Inferior parietal cortex (tissue), 1 donor: ENCODE measurements around the gene ZFPM1.
"Not testable (repeated sequence)": the region's sequence is repeated elsewhere in the genome, so short reads cannot be mapped to it uniquely, and the experiment has no call there.

Source experiments
- DNase-seq: peaks from one replicate; pipeline ENCODE4 v3.0.0-alpha.2; 2016; ENCODE audit errors: extremely low spot score

Gene ZFPM1

DNA sequence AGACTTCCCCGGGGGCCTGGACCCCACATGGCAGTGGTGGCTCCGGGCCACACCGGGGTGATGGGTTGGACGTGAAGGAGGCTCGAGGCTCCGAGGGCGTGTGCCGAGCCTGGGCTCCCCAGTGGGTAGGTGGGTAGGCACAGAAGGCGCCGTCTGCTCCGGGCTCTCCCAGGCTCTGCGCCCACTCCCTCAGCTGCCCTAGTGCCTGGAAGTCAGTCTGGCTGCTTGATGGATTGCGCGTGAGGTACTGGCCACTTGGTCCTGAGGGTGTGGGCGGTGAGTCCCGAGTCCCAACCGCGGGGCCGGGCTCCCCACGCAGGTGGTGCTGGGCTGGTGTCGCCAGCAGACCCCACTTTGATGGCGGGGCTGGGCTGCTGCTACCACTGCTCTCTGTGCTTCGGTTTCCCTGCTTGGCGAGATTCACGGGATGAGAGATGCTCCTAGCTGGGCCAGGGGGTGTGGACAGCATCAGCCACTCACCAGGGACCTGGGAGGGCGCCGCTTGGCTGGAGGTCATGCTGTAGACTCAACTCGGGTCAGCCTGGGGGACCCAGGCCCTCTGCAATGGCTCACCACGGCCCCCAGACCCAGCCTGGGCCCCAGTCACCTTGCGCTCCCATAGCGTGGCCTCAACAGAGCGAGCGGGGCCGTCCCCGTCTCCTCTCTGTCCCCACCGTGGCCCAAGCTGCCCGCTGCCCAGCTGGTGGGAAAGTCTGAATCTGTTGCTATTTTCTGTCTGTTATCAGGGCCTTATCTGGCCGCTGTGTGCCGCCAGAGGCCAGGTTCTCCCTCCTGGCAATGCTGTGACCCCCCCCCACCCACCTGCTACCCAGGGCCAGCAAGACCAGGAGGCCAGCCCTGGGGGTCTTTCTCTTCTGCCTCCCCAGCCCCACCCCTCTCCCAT is 26.1 kb downstream of the ZFPM1 start:
- DNase-seq = no peak

DNA sequence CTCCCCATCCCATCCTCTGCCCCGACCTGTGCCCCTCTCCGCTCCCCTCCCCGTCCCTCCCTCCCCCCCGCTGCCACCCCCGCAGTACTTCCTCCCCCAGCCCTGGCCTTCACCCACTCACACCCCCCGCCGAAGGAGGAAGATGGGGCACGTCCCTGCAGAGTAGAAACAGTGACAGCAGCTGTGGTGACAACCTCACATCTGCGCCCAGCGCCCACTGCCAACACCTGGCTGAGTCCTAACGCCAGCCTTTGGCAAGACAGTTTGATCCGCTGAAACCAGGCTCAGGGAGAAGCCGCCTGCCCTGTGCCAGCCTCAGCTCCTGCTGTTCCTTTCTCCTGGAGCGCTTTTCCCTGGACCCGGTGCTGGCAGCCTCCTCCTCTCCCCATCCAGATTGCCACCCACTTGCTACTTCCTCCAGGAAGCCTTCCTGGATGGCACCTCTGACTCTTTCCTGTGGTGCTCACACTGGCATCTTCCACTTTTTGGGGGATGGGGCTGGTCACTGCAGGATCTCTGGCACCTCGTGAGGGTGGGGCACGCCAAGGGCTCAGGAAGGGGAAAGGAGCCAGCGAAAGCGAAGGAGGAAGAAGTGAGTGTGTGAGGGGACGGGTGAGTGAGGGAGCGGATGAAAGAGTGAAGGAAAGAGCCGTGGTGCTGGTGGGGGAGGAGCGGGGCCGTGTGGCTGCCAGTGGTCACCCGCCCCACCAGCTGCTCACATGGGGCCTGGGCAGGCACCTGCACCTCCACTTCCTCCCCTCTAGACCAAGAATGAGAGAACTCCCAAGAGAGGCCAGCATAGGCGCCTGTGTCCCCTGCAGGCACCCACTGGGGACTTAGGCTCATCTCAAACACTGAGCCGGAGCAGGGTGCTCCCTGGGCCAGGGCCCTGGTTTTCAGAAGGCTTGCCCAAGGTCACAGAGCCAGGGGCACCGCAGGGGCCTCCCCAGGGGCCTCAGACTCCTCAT is 27.0 kb downstream of the ZFPM1 start:
- DNase-seq = no peak

DNA sequence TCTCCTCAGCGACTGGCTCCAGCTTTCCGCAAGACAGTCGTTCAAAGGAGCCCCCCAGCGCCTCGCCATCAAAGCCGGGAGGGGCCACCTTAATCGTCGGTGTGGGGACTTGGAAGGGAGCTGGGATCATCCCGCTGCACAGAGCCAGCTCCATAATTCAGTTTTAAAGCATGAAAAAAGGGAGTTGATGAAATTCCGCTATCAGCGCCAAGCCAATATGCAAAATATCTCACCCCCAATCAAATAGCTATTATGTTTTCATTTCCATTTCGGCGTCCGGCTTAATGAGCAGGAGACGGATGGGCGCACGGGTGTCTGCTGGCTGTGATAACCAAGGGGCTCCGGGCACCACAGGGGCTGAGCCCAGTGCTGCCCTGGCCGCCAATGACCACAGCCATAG is 27.7 kb downstream of the ZFPM1 start:
- no peak for DNase-seq

DNA sequence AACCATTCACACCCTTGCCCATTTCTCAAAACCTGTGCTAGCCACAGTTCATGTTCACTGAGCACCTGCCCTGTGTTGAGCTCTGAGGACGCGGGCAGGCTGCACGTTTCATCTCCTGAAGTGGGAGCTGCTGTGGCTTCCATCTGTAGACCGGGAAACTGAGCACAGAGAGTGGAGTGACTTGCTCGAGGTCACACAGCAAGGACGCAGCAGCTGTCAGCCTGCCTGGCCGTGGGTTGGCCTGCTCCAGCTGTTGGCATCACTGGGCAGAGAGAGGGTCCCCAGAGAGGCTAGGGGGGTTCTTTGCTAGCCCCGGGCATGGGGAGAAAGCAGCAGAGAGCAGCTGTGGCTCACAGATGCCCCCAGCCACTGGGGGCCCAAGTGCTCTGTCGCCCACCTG is 28.8 kb downstream of the ZFPM1 start:
- no peak for DNase-seq

DNA sequence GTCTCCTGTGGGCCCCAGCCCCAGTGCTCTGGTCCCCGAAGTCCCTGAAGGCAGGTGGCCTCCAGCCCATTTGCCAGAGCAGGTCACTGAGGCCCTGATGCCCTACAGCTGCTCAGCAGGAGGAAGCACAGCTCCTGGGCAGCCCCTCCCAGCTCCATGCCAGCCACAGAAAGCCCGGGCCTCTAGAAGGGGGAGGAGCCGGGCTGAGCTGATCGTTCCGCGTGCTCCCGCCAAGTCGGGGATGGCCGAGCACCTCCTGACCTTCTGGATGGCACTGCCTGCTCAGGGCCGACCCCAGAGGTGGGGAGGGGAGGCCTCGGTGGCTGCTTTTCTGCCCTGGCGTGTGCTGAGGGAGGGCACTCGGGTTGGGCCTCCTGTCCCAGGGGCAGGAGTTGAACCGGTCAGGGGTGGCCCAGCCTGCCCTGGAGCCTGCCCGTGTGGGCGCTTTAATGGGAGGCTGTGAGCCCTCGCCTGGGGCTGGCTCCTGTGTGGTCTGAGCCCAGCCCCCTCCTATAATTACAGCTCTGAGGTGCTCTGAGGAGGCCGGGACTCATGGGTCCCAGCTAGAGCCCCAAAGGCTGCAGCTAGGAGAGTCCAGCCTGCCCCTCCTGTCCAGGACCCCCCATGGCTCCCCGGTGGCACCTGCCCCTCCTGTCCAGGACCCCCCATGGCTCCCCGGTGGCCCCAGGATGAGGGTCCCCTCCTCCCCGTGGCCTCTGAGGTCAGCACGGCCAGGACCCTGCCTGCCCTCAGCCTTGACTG is 29.7 kb downstream of the ZFPM1 start:
- DNase-seq = no peak

DNA sequence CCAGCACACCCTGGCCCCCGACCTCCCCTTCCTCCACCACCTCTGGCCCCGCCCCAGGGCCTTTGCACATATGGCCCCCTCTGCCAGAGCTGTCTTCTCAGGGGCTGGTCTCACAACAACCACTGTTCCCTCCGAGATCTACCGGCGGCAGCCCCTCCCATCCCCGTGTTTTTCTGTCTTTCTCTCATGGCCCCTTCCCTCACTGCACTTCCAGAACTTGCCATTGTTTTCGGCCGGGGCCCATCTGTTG is 30.2 kb downstream of the ZFPM1 start:
- DNase-seq = no peak

DNA sequence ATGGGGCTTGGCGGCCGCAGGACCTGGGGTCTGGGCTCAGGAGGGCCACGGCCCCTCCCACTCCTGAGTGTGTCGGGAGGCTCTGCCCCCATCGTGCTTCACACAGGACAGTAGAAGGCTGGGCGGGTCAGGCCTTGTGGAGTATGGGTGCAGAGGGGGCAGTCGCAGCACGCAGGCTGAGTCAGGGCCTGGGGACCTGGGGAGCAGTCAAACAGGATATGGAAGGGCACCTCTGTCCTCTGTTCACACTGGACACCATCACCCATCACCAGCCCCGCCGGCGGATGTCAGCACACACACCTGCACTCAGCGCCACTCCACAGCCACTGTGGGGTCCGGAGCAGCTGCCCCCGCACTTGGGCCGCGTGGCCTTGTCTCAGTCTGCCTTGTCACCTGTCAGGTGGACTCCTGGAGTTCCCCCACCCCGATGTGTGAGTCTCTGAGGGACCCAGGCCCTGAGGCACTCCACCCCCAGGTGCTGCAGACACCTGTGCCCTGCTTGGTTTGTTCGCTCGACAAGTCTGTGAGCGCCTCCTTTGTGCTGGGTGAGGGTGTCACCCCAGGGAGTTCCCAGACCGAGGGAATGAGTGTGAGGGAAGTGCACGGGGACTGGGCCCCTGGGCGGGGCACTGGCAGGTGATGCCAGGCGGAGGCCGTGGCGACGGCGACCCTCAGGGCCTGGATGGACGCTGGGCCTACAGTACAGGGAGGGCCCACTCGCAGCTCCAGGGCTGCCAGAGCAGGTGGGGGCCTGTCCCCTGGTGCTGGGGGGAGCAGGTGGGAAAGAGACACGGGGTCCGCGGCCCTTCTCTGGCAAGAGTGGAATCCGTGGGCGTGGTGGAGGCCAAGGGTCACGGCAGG is 31.7 kb downstream of the ZFPM1 start:
- DNase-seq = no peak

DNA sequence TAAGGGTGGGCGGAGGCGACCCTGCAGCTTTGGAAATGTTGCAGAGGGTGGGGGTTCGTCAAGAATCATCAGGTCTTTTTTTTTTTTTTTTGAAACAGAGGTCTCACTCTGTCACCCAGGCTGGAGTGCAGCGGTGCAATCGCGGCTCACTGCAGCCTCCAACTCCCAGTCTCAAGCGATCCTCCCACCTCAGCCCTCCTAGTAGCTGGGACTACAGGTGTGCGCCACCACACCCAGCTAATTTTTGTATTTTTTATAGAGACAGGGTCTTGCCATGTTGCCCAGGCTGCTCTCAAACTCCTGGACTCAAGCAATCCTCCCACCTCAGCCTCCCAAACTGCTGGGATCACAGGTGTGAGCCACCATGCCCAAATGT is 32.3 kb downstream of the ZFPM1 start:
- DNase-seq = not testable (repeated sequence)

DNA sequence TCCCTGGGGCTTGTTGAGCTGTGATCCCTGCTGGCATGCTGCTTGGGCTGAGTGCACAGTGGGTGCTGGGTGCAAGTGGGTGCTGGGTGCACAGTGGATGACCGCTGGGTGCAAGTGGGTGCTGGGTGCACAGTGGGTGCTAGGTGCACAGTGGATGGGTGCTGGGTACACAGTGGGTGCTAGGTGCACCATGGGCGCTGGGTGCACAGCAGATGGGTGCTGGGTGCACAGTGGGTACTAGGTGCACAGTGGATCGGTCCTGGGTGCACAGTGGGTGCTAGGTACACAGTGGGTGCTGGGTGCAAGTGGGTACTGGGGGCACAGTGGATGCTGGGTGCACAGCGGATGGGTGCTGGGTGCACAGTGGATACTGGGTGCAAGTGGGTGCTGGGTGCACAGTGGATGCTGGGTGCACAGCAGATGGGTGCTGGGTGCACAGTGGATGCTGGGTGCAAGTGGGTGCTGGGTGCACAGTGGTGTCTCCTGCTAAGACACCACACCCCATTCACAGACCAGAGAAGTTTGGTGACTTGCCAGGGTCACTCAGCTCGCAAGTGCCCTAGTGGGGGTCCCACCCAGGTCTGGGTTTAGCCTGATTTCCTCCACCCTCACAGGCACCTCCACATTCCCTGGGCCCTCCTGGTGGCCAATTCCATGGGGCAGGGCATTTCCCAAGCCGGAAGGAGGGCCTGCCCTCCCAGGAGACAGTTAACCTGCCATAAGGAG is 33.5 kb downstream of the ZFPM1 start:
- DNase-seq = no peak

DNA sequence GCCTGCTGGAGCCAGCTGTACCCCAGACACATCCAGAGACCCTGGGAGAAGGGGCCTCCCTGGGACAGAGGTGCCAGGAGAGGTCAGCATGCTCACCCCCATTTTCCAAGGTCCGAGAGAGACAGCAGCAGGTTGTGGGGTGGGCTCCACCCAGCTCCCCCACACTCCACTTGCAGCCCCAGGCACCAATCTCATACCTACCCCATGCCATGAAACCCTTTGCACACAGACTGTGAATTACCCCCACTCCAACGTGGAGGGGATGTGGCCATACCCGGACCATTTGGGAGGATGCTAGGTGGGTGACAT is 34.0 kb downstream of the ZFPM1 start:
- no peak for DNase-seq

DNA sequence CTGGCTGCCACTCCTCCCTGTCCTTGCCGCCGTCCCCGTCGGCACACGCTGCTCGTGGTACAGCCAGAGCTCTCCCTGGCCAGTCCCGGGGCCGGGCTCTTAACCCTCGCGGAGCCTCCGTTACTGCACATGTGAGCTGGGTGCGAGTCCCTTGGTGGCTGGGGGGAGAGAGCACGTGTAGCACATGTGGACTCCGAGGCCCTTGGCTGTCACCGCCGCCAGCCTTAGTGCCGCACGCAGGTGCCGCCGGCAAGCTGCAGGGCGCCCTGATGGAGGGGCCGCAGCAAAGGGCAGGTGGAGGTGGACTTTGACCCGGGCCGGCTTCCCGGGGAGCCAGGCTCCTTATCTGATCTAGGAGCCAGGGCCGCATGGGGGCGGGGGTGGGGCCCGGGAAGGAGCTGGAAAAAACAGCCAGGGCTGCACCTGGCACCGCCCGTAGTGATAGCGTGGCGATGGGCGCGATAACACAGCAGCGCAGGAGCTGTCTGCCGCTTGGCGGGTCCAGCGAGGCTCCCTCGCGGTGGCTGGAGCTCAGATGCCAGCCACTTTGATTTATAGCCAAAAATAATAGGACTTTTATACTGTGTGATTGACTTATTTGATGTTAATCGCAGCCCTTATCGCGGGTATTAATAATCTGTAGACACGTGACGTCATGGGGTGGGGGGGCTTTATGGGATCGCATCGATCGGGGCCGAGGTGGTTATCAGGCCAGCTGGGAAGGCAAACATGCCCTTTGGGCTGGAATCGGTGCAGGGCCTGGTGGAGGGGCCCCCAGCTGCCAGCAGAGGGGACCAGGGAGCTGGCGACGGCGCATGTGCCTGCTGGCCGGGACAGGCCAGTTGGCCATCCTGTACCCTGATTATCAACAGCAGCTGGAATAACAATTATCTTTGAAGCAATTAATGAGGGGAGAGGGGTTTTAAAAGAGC is 35.1 kb downstream of the ZFPM1 start:
- no peak for DNase-seq

DNA sequence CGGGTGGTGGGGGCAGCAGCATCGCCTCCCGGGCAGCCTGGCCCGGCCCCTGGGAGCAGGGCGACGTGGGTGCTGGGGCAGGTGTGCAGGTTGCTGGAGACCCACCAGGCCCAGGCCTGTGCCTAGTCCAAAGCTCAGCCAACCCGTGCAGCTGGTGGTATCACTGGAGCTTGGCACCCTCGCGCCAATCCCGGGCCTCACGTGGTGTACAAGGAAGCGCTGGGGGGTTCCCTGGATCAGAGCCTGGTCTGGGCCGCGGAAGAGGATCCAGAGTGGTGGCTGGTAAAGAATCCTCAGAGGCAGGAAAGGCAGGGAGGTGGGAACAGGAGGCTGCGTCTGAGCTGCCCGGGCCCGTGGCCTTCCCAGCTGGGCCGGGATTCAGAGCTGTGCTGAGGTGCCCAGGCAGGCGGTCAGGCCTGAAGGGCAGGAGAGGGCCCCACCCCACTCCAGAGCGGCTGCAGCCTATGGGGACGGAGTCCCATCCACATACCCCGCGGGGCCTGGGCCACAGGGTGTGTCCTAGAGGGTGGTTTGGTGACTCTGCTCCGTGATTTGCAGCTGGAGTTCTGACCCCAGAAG is 36.2 kb downstream of the ZFPM1 start:
- no peak for DNase-seq

DNA sequence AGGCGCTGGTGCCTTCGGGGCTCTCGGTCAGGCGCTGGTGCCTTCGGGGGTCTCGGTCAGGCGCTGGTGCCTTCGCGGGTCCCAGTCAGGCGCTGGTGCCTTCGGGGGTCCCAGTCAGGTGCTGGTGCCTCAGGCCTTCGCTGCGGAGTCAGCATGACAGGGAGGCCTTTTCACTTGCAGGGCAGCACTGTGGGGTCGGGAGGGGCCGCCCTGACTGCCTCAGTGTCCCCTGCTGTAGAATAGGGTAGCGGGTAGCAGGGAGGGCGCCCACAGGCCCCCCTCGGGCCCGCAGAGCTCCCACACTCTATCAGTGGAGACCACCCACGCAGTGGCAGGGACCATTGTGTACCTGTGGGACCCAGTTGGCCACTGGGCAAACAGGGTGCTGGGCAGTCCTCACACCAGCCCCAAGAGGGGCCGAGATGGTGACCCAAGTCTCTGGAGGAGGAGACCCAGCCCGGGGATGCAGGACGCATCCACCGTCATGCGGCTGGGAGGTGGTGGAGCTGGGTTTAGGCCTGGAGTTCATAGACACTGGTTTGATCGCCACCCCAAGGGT is 38.0 kb downstream of the ZFPM1 start:
- DNase-seq = no peak

DNA sequence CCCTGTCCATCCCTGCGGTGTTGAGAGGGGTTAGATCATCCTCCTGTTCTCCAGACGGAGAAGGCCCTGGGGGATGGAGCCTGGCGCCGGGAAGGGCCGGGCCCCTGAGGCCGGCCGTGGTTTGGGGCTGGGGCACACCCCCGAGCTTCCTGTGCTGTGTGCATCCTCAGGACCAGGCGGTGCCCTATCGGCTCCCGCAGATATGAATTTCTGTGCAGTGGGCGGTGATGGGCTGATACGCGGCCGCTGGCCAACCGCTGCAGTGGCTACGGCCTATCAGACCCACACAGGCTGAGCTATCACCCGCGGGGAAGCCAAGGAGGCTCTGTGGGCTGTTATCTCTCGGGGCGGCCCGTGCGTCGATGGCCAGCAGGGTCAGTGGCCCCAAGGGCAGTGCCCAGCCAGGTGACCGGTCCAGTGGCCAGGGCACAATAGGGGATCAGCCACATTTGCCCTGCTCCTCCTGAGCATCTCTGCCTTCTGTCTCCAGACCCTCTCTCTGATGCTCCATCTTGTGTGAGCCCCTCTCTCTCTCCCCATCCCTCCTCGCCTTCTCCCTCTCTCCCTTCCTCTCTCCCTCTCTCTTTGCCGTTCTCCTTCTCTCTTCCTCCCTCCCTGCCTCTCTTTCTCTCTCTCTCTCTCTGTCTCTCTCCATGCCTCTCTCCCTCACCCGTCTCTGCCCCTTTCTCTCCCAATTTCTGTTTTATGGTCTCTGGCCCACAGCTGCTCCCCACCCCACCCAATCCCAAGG is 38.7 kb downstream of the ZFPM1 start:
- DNase-seq = no peak

DNA sequence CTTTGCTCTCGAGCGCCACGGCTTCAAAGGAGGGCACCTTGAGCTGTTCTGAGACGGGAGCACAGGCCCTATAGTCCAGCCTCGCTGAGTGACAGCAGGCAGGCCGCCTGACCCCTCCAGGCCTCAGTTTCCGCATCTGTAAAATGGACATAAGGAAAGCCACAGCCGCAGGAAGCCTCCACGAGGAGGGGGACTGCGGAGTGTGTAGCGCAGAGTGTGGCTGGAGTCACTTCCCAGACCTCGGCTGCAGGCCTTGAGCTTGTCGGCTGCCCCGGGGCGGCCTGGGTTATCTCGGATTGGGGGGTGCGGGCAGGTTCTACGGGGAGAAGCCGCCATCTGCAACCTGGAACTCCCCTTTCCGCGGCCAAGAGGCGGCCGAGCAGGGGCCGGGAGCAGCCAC is 40.8 kb downstream of the ZFPM1 start:
- DNase-seq = no peak

DNA sequence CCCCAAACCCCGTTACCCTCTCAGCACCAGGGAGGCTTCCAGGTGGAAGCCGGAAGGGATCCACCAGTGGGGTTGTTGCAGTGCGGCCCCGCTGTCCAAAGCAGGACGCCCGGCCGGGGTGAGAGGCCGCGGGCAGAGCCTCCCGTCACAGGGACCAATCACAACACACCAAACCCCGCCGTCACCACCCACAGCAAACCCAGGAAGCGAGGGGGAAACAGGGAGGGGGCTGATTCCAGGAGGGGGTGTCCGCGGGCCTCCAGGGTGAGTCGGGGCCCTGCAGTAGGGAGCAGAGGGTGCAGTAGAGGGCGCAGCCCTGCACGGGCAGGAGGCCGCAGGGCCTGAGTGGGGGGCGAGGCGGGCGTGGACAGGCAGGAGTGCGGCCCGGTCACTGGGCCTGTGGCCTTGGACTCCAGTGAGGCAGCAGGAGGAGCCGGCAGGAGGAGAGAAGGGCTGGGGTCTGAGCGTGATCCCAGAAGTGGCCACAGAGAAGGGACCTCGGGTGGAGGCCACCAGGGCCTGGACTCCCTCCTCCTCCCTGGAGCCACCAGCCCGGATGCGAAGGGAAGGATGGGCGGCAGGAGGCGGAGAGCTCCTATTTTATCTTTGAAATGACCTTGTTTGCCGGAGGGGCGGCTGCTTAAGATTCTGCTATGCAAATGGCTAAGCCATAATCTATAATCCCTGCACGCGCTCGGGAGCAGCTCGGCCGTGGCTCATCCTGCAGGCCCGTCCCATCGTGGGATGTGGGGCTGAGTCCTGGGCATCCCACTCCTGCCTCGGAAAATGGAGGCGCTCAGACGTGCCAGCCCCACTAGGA is 41.5 kb downstream of the ZFPM1 start:
- DNase-seq = no peak

DNA sequence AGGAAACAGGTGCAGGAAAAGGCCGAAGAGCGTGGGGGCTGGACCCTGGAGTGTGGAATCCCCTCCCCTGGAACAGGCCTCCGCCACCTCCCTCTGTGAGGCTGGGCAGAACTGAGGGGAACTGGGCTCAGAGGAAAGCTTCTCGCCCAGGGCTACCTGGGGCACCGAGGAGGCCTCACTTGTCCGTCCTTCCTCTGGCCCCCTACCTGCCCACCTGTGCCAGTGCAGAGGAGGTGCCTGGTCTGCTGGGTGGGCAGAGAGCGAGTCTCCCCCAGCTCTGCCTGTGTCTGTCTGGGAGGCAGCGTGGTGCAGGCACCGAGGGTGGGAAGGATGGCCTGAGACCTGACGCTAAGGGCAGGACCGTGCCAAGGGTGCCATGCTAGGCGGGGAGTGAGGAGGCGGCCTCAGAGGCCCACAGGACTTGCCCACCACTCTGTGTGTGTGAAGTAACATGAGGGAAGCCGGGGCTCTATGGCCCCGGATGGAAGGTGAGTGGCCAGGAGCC is 42.2 kb downstream of the ZFPM1 start:
- DNase-seq = no peak
